GM18870 (cell line): ENCODE measurements around the gene HDAC9.
"Not testable (repeated sequence)": the region's sequence is repeated elsewhere in the genome, so short reads cannot be mapped to it uniquely, and the experiment has no call there.

Experiments used
- ATAC-seq: cut with Tn5 transposase; IDR thresholded peaks from one replicate; pipeline ENCODE4 v1.9.1; 2021; ENCODE audit warnings: moderate library complexity; ENCODE audit not compliant: unreplicated experiment

HDAC9 gene

GRCh38 chr7:18702071-18702829, 206.7 kb downstream of the HDAC9 start:
- no peak for ATAC-seq

GRCh38 chr7:18703685-18704084, 208.1 kb downstream of the HDAC9 start:
- no peak for ATAC-seq

GRCh38 chr7:18706670-18707069, 211.1 kb downstream of the HDAC9 start:
- no peak for ATAC-seq

- ATAC-seq: no peak
Observed at GRCh38 chr7:18708204-18708603, 212.7 kb downstream of the HDAC9 start.

- no peak for ATAC-seq
Observed at GRCh38 chr7:18715988-18716387, 220.4 kb downstream of the HDAC9 start.

- ATAC-seq: no peak
Observed at GRCh38 chr7:18721429-18721828, 225.9 kb downstream of the HDAC9 start.

- no peak for ATAC-seq
Observed at GRCh38 chr7:18724318-18724717, 228.8 kb downstream of the HDAC9 start.

- ATAC-seq: no peak
Observed at GRCh38 chr7:18727115-18727870, 231.7 kb downstream of the HDAC9 start.

GRCh38 chr7:18736012-18736411, 240.5 kb downstream of the HDAC9 start:
- not testable (repeated sequence) for ATAC-seq

- ATAC-seq: no peak
Observed at GRCh38 chr7:18740579-18740988, 245.0 kb downstream of the HDAC9 start.

GRCh38 chr7:18753972-18754610, 258.5 kb downstream of the HDAC9 start:
- ATAC-seq: no peak

- no peak for ATAC-seq
Observed at GRCh38 chr7:18754766-18755165, 259.2 kb downstream of the HDAC9 start.

- no peak for ATAC-seq
Observed at GRCh38 chr7:18755793-18756192, 260.2 kb downstream of the HDAC9 start.

GRCh38 chr7:18756378-18757050, 261.0 kb downstream of the HDAC9 start:
- no peak for ATAC-seq

- no peak for ATAC-seq
Observed at GRCh38 chr7:18760046-18760445, 264.5 kb downstream of the HDAC9 start.

- no peak for ATAC-seq
Observed at GRCh38 chr7:18760631-18761445, 265.3 kb downstream of the HDAC9 start.

GRCh38 chr7:18762189-18762588, 266.6 kb downstream of the HDAC9 start:
- ATAC-seq: no peak

GRCh38 chr7:18768256-18768655, 272.7 kb downstream of the HDAC9 start:
- no peak for ATAC-seq

- no peak for ATAC-seq
Observed at GRCh38 chr7:18770154-18770811, 274.7 kb downstream of the HDAC9 start.

GRCh38 chr7:18770822-18771221, 275.3 kb downstream of the HDAC9 start:
- no peak for ATAC-seq
